AG04449 (cell line): Measurements from ENCODE around the gene MLST8.

Experiments used
- CTCF ChIA-PET: fragments of 350-600 bp; formaldehyde crosslinking; extraction: SDS; loops from one replicate; lab custom pipeline; 2021; ENCODE audit warnings: antibody characterized with exemption; lab: Yijun Ruan, JAX
- POLR2A ChIA-PET: fragments of 400-600, 350-600 bp; formaldehyde crosslinking; extraction: SDS; loops from one replicate; lab custom pipeline; 2020; ENCODE audit warnings: antibody characterized with exemption, inconsistent platforms; lab: Yijun Ruan, JAX
- DNase-seq: peaks from one replicate; pipeline ENCODE4 v3.0.0-alpha.2; 2010; ENCODE audit warnings: low read depth, low spot score
- H3K4me3 ChIP-seq: 2 replicates; pipeline ENCODE4 v1.5.1; 2011; ENCODE audit warnings: low read depth, mild to moderate bottlenecking, control low read depth, low read length
- CTCF ChIP-seq: IDR thresholded peaks from one replicate; pipeline ENCODE4 v1.5.1; 2011; ENCODE audit warnings: mild to moderate bottlenecking, moderate library complexity, low read length, control low read depth, inconsistent platforms; ENCODE audit not compliant: insufficient read depth; ENCODE audit errors: missing control alignments

MLST8 gene

GRCh38 chr16:2235695-2236336 lies 30.6 kb downstream of the MLST8 start:
- TF ChIP-seq CTCF: no peak
- POLR2A ChIA-PET: interaction anchor here (1.1 kb wide), 1 partner anchor 16 kb away, joined by 7 read pairs; the partner anchor contains the start of gene ECI1
- no peak overlapping the region for H3K4me3 ChIP-seq
- no peak for DNase-seq
- CTCF ChIA-PET: no interaction called here

GRCh38 chr16:2236337-2237101 lies 31.3 kb downstream of the MLST8 start, which contains the start of gene DNASE1L2:
Gene DNASE1L2, plus strand, starts transcription at chr16:2236444. Its CDS starts 373 bp downstream, at chr16:2236817.
- POLR2A ChIA-PET: interaction anchor here (1.1 kb wide), 1 partner anchor 15 kb away, joined by 7 read pairs; the partner anchor contains the start of gene ECI1
- no peak for TF ChIP-seq CTCF
- DNase-seq: no peak
- CTCF ChIA-PET: no interaction called here
- H3K4me3 ChIP-seq: peak within 1 kb of the TSS; percentile 12; the same call in 1 of the 2 replicates

GRCh38 chr16:2237102-2237482 lies 31.8 kb downstream of the MLST8 start:
- no peak for DNase-seq
- TF ChIP-seq CTCF: no peak
- ChIA-PET CTCF (no interaction called here), POLR2A (no interaction called here)
- H3K4me3 ChIP-seq: no peak overlapping the region

GRCh38 chr16:2237493-2238149 lies 32.4 kb downstream of the MLST8 start:
- H3K4me3 ChIP-seq: no peak overlapping the region
- CTCF ChIA-PET: interaction anchor here (1.2 kb wide), 1 partner anchor 13 kb away, joined by 6 read pairs; the partner anchor contains the start of gene ECI1
- no peak for DNase-seq
- POLR2A ChIA-PET: no interaction called here
- TF ChIP-seq CTCF: no peak

DNA sequence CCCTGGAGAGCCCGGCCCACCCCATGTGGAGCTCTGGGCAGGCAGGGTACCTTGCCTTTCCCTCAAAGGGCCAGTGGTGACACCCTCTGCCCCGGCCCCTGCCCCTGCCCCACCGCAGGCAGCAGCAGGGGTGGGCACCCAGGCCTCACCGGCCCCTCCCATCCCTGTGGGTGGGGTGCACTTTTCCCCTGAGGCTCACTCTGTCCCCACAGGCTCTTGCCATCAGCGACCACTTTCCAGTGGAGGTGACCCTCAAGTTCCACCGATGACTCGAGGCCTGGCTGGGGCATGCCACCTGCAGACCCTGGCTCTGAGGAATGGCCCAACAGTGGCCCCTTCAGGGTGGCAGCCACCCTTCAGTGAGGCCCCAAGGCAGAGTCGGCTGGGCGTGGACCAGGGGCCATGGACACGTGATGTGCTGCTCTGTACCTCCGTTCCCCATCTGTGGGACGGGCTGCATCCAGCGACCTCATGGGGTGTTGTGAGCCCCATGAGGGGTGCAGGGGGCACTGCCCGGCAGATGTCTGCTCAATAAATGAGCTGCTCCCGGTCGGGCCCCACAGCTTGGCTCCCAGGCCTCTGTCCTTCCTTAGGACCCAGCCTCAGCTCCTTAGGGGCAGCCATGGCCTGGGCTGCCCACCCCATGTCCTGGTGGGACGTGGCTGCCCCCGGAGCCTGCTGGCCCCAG lies 33.0 kb downstream of the MLST8 start:
- POLR2A ChIA-PET: interaction anchor here (0.7 to 1.1 kb wide), 3 partner anchors 12 to 20 kb away, joined by 3 to 5 read pairs (median 4); partner anchors contain the start of gene ECI1

More for the DNA sequence above, 33.0 kb downstream of the MLST8 start:
- CTCF ChIA-PET: interaction anchor here (1.2 kb wide), 1 partner anchor 12 kb away, joined by 6 read pairs; the partner anchor contains the start of gene ECI1
- H3K4me3 ChIP-seq: no peak overlapping the region
- no peak for TF ChIP-seq CTCF
- no peak for DNase-seq
